Caco-2 (cell line): ENCODE results near the gene PARD3. TPM values are rescaled to one million over a fixed set of nuclear protein-coding genes. Genes with fewer than 3 reads are reported as not detected.

Experiments used
- BruUV-seq: library from RNA; stranded (reverse); fragments of 400-500 nt; replicated peaks from 2 replicates; lab custom pipeline; 2021; lab: Mats Ljungman, UMichigan
- CTCF ChIA-PET: fragments of 300-600 bp; sonication (Branson Sonifier 250); formaldehyde crosslinking; loops from one replicate; lab custom pipeline; 2022; ENCODE audit warnings: antibody characterized with exemption; lab: Charles Lee
- POLR2A ChIA-PET: fragments of 300-600 bp; sonication (Branson Sonifier 250); formaldehyde crosslinking; loops from one replicate; lab custom pipeline; 2022; ENCODE audit warnings: antibody characterized with exemption; lab: Charles Lee
- DNase-seq, 2 experiments: peaks; one replicate each; pipeline versions ENCODE4 v3.0.0 to v3.0.0-alpha.2; 2020 to 2022
- H3K27me3 ChIP-seq: replicated peaks from 2 replicates; pipeline ENCODE4 v1.6.0; 2011; ENCODE audit warnings: low read length; ENCODE audit not compliant: control insufficient read depth, insufficient read depth
- H3K36me3 ChIP-seq: 2 replicates; pipeline ENCODE4 v1.5.1; 2011; ENCODE audit warnings: low read length; ENCODE audit not compliant: control insufficient read depth, insufficient read depth
- H3K4me1 ChIP-seq: fragments of 250-450 bp; sonication (Bioruptor Pico); 2 replicates; pipeline ENCODE4 v1.5.1; 2020; ENCODE audit warnings: mild to moderate bottlenecking
- H3K4me3 ChIP-seq: 2 replicates; pipeline ENCODE4 v1.5.1; 2011; ENCODE audit warnings: low read depth, mild to moderate bottlenecking, control low read depth, low read length
- H3K9me3 ChIP-seq: fragments of 250-450 bp; sonication (Bioruptor Pico); 2 replicates; pipeline ENCODE4 v1.5.1; 2020; ENCODE audit warnings: mild to moderate bottlenecking, moderate library complexity
- H3K27ac Mint-ChIP-seq: one replicate; pipeline ENCODE4 v1.8.0; 2022; ENCODE audit warnings: mixed read lengths; ENCODE audit not compliant: unreplicated experiment
- H3K27me3 Mint-ChIP-seq: one replicate; pipeline ENCODE4 v1.8.0; 2022; ENCODE audit warnings: mixed read lengths; ENCODE audit not compliant: insufficient read depth, unreplicated experiment
- H3K36me3 Mint-ChIP-seq: one replicate; pipeline ENCODE4 v1.8.0; 2022; ENCODE audit warnings: mild to moderate bottlenecking, mixed read lengths; ENCODE audit not compliant: insufficient read depth, unreplicated experiment
- H3K4me1 Mint-ChIP-seq: one replicate; pipeline ENCODE4 v1.8.0; 2022; ENCODE audit warnings: low read depth, mixed read lengths; ENCODE audit not compliant: unreplicated experiment
- H3K4me3 Mint-ChIP-seq: one replicate; pipeline ENCODE4 v1.8.0; 2022; ENCODE audit warnings: mild to moderate bottlenecking, moderate library complexity, mixed read lengths; ENCODE audit not compliant: unreplicated experiment
- H3K9me3 Mint-ChIP-seq: one replicate; pipeline ENCODE4 v1.8.0; 2022; ENCODE audit warnings: mixed read lengths; ENCODE audit not compliant: unreplicated experiment
- CTCF ChIP-seq, 2 experiments: fragments of 200-600 bp in 1 of 2; IDR thresholded peaks; 1 replicate in 1 of 2; 2 replicates in 1 of 2; pipeline versions ENCODE4 v1.5.1 to v1.8.0; 2011 to 2022; ENCODE audit warnings: antibody characterized with exemption in 1 of 2, control low read depth in 1 of 2, inconsistent platforms in 1 of 2, low read depth in 1 of 2, low read length in 1 of 2, mild to moderate bottlenecking in 1 of 2, moderate library complexity in 1 of 2; ENCODE audit not compliant: insufficient read depth in 1 of 2, severe bottlenecking in 1 of 2, unreplicated experiment in 1 of 2
- intact Hi-C: fragments of 100-400 bp; cut with micrococcal nuclease; formaldehyde crosslinking; loops from one replicate; pipeline ENCODE4 v1.10.0; 2022; ENCODE audit not compliant: unreplicated experiment
- total RNA-seq: library from RNA; stranded (reverse); gene quantifications from 2 replicates; pipeline ENCODE4 v1.2.3, GENCODE V29; 2022

Gene PARD3
- total RNA-seq, 1 experiment from 2014 or later: 80.7 TPM

- CTCF ChIA-PET: interaction anchor here (1.1 kb wide), 1 partner anchor 9 kb away, joined by 4 read pairs; no protein-coding TSS in a partner anchor
- H3K9me3 Mint-ChIP-seq: no peaks in the 10 kb centered on the region
- DNase-seq: no peak
- TF ChIP-seq CTCF (IDR thresholded peaks at IDR 0.05; ENCODE audit: insufficient read depth in 1 of 2, low read depth in 1 of 2, low read length in 1 of 2, severe bottlenecking in 1 of 2, unreplicated experiment in 1 of 2): no peak
- no peaks in the 10 kb centered on the region for H3K9me3 ChIP-seq
- H3K27ac Mint-ChIP-seq: no peak overlapping the region
- 0 out of 2 replicates have a peak, but pooled peaks cover 8% of the 10 kb centered on the region for H3K4me1 ChIP-seq
- peaks cover 15% of the 10 kb centered on the region for H3K4me1 Mint-ChIP-seq
- POLR2A ChIA-PET: no interaction called here
- no peaks in the 10 kb centered on the region for H3K27me3 Mint-ChIP-seq
- intact Hi-C loops: no loop called here
- no TSS peak for BruUV-seq
- no peaks in the 10 kb centered on the region for H3K36me3 ChIP-seq
- no peaks in the 10 kb centered on the region for H3K36me3 Mint-ChIP-seq
- no peak overlapping the region for H3K4me3 Mint-ChIP-seq
- no peak overlapping the region for H3K4me3 ChIP-seq
- H3K27me3 ChIP-seq: no peaks in the 10 kb centered on the region
These were observed 573.7 kb downstream of the PARD3 start for GRCh38 chr10:34241226-34242000.

- peaks cover 14% of the 10 kb centered on the region for H3K4me1 Mint-ChIP-seq
- no peak overlapping the region for H3K27ac Mint-ChIP-seq
- no peaks in the 10 kb centered on the region for H3K9me3 Mint-ChIP-seq
- Histone ChIP-seq H3K9me3 (no peaks in the 10 kb centered on the region), H3K27me3 (no peaks in the 10 kb centered on the region), H3K4me3 (no peak overlapping the region), H3K4me1 (0 out of 2 replicates have a peak, but pooled peaks cover 7% of the 10 kb centered on the region), H3K36me3 (no peaks in the 10 kb centered on the region)
- H3K4me3 Mint-ChIP-seq: no peak overlapping the region
- no peak for TF ChIP-seq CTCF (IDR thresholded peaks at IDR 0.05; ENCODE audit: insufficient read depth in 1 of 2, low read depth in 1 of 2, low read length in 1 of 2, severe bottlenecking in 1 of 2, unreplicated experiment in 1 of 2)
- no peaks in the 10 kb centered on the region for H3K36me3 Mint-ChIP-seq
- no TSS peak for BruUV-seq
- H3K27me3 Mint-ChIP-seq: no peaks in the 10 kb centered on the region
- no peak for DNase-seq
- intact Hi-C loops: no loop called here
- CTCF ChIA-PET: no interaction called here
- POLR2A ChIA-PET: no interaction called here
These were observed 575.1 kb downstream of the PARD3 start for GRCh38 chr10:34240039-34240438.

GRCh38 chr10:34237898-34238455 is 577.1 kb downstream of the PARD3 start:
- no TSS peak for BruUV-seq
- POLR2A ChIA-PET: no interaction called here

More at GRCh38 chr10:34237898-34238455, 577.1 kb downstream of the PARD3 start:
- H3K9me3 ChIP-seq: no peaks in the 10 kb centered on the region
- no peak overlapping the region for H3K4me3 Mint-ChIP-seq
- no peak for TF ChIP-seq CTCF (IDR thresholded peaks at IDR 0.05; ENCODE audit: insufficient read depth in 1 of 2, low read depth in 1 of 2, low read length in 1 of 2, severe bottlenecking in 1 of 2, unreplicated experiment in 1 of 2)
- intact Hi-C loops: no loop called here
- H3K27me3 Mint-ChIP-seq: no peaks in the 10 kb centered on the region
- peaks cover 9% of the 10 kb centered on the region; the same call in 1 of the 2 replicates for H3K4me1 ChIP-seq
- no peaks in the 10 kb centered on the region for H3K27me3 ChIP-seq
- DNase-seq: no peak
- CTCF ChIA-PET: no interaction called here
- H3K36me3 Mint-ChIP-seq: no peaks in the 10 kb centered on the region
- H3K27ac Mint-ChIP-seq: no peak overlapping the region
- no peak overlapping the region for H3K4me3 ChIP-seq
- no peaks in the 10 kb centered on the region for H3K36me3 ChIP-seq
- H3K4me1 Mint-ChIP-seq: peaks cover 21% of the 10 kb centered on the region
- no peaks in the 10 kb centered on the region for H3K9me3 Mint-ChIP-seq
